GM18499 (cell line): ENCODE results near the gene NFX1.
"Not testable (repeated sequence)": the region's sequence is repeated elsewhere in the genome, so short reads cannot be mapped to it uniquely, and the experiment has no call there.

Source experiments
- ATAC-seq: cut with Tn5 transposase; IDR thresholded peaks from one replicate; pipeline ENCODE4 v1.9.1; 2021; ENCODE audit warnings: moderate number of reproducible peaks; ENCODE audit not compliant: insufficient read depth, unreplicated experiment

NFX1 gene

GRCh38 chr9:33306037-33306436, 15.7 kb downstream of the NFX1 start:
- ATAC-seq: no peak

GRCh38 chr9:33307067-33307466, 16.8 kb downstream of the NFX1 start:
- no peak for ATAC-seq

- ATAC-seq: no peak
Measured at GRCh38 chr9:33309903-33310302, 19.6 kb downstream of the NFX1 start.

DNA sequence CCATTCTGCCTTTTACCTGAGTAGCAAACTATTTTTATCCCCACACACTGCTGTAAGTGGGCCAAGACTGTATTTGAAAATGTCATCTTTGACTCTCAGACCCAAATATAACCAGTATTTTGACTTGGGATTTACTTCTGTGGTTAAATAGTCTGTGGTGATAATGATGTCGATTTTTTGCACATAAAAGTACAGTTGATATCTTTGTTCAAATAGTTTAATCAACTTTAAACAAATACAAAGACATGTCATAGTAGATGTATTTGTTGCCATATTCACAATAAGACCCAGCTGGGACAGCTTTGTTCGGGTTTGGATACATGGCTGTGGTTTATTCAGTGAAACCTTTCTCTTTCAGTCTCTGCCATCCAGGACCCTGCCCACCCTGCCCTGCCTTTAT, 20.4 kb downstream of the NFX1 start:
- no peak for ATAC-seq

GRCh38 chr9:33311953-33312352, 21.6 kb downstream of the NFX1 start:
- ATAC-seq: no peak

DNA sequence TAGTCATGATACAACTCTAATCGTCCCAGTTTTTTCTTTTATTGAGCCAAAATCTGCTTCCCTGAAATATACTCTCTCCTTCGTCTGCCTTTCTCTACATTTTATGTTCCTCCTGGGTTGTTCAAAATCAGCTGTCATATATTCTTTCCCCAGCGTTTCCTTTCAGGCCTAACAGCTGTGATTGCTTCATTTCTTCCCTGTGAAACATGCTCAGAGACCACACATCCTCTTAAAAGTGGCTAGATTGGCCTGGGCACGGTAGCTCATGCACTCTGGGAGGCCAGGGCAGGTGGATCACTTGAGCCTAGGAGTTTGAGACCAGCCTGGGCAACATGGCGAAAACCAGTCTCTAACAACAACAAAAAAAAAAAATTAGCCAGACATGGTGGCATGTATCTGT, 25.1 kb downstream of the NFX1 start:
- ATAC-seq: no peak

DNA sequence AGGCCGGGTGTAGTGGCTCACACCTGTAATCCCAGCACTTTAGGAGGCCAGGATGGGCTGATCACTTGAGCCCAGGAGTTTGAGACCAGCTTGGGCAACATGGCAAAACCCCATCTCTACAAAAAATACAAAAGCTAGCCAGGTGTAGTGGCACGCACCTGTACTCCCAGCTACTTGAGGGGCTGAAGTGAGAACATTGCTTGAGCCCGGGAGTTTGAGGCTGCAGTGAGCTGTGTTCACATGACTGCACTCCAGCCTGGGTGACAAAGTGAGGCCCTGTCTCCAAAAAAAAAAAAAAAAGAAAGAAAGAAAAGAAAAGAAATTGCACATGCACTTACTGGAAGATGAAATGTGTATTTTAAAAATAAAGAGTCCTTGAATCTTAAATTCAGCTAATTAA, 26.8 kb downstream of the NFX1 start:
- not testable (repeated sequence) for ATAC-seq

DNA sequence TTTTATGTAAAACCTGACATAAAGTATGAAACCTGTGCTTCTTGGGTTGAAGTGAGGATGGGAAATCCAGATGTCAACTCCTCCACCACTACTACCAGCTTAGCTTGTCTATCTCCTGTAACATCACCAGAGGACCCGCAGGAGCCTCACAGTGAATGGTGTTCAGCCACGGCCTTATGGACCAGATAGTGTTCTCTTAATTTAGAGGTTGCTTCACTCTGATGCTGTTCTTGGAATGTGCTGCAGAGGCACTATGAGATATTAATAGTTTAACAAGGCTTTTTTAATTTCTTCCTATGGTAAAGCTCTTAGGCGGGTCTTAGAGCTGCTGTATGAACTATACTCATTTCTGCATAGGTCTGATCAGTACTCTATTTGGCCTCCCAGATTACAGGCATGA, 27.9 kb downstream of the NFX1 start:
- no peak for ATAC-seq

GRCh38 chr9:33318781-33319180, 28.5 kb downstream of the NFX1 start:
- no peak for ATAC-seq

GRCh38 chr9:33320230-33320567, 29.9 kb downstream of the NFX1 start:
- no peak for ATAC-seq

DNA sequence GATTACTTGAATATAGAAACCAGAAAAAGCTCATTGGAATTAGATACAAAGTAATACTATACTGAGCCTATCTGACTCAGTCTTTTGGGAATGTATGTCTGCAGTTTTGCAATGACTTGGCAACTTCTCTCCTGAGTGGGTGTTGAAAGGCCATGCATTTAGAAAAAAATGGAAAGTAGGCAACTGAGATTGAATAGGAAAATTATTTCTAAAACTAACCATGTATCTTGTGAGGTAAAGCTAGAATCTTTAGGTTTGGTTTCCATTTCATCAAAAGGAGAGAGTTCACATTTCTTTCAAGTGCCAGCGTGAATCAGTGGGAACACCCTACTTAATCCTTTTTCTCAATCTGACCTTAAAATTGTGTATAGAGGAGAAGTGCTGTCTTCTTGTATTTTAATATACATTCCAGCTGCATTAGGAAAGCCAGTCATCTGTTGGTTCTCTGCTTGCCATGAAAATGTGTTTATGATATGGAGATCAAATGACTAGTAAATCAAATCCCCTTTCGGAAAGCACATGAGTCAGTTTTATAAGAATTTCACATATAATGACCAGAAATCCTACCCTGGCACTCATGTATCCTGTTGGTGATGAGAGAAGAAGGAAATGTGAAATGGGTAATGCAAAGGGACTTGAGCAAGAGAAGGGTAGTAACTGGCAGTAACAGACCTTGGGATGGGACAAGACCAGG, 30.4 kb downstream of the NFX1 start:
- no peak for ATAC-seq

DNA sequence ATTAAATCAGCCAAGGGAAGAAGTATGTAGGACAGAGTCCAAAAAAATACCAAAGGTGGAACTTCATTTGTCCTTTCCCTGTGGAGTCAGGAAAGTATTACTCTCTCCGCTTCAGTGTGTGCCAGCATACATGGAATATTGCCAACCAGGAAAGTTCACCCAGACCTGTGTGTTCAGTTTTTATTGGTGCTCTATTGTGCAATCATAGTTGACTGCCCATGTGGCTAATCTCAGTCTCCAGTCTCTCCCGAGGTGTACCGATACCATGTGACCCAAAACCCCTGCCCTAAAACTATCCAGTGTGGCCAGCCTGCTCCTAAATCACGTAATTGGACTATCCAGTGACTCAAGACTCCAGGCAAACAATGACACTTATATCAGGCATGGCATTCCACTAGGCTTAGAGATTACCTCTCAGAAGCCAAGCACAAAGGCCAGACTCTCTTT, 38.8 kb downstream of the NFX1 start:
- ATAC-seq: no peak

- no peak for ATAC-seq
Measured at GRCh38 chr9:33329979-33330378, 39.7 kb downstream of the NFX1 start.

- ATAC-seq: no peak
Measured at GRCh38 chr9:33331377-33331891, 41.1 kb downstream of the NFX1 start.

- ATAC-seq: no peak
Measured at GRCh38 chr9:33332011-33332410, 41.7 kb downstream of the NFX1 start.

- ATAC-seq: not testable (repeated sequence)
Measured at GRCh38 chr9:33332956-33333355, 42.6 kb downstream of the NFX1 start.

DNA sequence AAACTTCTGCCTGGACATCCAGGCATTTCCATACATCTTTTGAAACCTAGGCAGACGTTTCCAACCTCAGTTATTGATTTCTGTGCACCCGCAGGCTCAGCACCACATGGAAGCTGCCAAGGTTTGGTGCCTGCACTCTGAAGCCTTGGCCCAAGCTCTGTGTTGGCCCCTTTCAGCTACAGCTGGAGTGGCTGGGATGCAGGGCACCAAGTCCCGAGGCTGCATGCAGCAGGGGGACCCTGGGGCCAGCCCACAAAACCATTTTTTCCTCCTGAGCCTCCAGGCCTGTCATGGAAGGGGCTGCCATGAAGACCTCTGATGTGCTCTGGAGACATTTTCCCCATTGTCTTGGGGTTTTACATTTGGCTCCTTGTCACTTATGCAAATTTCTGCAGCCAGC, 49.9 kb downstream of the NFX1 start:
- no peak for ATAC-seq

DNA sequence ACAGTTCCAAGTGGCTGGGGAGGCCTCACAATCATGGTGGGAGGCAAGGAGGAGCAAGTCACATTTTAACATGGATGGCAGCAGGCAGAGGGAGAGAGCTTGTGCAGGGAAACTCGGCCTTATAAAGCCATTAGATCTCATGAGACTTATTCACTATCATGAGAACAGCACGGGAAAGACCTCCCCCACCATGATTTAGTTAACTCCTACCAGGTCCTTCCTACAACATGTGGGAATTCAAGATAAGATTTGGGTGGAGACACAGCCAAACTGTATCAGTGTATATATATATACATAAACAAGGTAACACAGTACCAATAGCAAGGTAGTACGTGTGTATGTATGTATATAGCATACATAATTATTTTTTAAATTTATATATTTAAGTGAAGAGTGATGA, 50.9 kb downstream of the NFX1 start:
- no peak for ATAC-seq

- ATAC-seq: no peak
Measured at GRCh38 chr9:33344145-33344544, 53.8 kb downstream of the NFX1 start.

DNA sequence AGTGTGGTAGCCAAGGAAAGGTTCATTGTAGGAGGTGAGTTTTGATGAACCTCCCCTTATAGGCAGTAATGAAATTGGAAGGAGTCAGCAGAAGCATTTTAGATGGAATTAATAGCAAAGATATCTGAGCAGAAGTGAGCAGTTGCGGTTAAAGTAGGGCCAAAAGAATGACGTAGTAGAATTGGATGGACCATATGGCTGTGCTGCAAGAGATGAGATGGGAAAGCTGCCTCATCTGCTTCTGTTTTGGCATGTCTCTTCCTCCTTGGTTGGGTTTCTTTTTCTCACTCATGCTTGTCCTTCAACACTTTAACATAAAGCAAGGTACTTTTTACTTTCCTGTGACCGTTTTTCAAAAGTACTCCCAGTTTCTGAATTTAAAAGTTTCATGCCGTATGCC, 56.2 kb downstream of the NFX1 start:
- no peak for ATAC-seq

DNA sequence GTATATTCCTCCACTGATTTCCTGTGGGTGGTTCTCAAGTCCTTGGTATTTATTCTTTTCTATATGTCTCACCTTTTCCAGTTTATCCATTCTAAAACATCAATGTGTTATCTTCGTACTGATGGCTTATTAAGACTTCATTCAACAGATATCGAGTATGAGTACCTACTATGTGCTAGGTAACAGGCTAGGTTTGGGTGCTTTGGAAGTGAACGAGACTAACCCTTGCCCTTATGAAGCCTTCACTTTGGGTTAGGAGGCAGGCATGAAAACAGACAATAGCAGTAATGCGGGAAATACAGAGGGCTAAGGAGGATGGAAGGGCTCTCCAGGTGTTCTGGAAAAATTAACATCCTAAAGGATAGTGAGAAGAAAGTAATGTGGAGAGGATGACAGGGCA, 58.7 kb downstream of the NFX1 start:
- ATAC-seq: no peak

DNA sequence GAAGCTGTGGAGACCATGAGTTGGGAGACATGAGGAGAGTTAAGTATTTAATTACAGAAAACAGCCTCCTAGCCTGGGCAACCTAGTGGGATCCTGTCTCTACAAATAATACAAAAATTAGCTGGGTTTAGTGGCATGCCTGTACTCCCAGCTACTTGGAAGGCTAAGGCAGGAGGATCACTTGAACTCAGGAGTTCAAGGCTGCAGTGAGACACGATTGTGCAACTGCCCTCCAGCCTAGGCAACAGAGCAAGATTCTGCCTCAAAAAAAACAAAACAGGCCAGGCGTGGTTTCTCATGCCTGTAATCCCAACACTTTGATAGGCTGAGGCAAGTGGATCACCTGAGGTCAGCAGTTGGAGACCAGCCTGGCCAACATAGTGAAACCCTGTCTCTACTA, 59.4 kb downstream of the NFX1 start:
- ATAC-seq: no peak

- no peak for ATAC-seq
Measured at GRCh38 chr9:33350310-33350709, 60.0 kb downstream of the NFX1 start.
